BJ (cell line): ENCODE data around the gene LAMA2. TPM values are rescaled to one million over a fixed set of nuclear protein-coding genes. Genes with fewer than 3 reads are reported as not detected.

Experiments
- CTCF ChIA-PET: fragments of 350-600 bp; formaldehyde crosslinking; extraction: SDS; loops from one replicate; lab custom pipeline; 2021; ENCODE audit warnings: antibody characterized with exemption, inconsistent platforms; lab: Yijun Ruan, JAX
- POLR2A ChIA-PET: fragments of 300-600 bp; sonication (Branson Sonifier 250); formaldehyde crosslinking; extraction: SDS; loops from one replicate; lab custom pipeline; 2021; ENCODE audit warnings: antibody characterized with exemption; lab: Charles Lee
- DNase-seq: peaks from one replicate; pipeline ENCODE4 v3.0.0-alpha.2; 2011; ENCODE audit warnings: low read depth
- H3K27me3 ChIP-seq: 2 replicates; pipeline ENCODE4 v1.6.0; 2011; ENCODE audit warnings: low read length; ENCODE audit not compliant: control insufficient read depth, insufficient read depth
- H3K36me3 ChIP-seq: 2 replicates; pipeline ENCODE4 v1.5.1; 2011; ENCODE audit warnings: low read length; ENCODE audit not compliant: control insufficient read depth, insufficient read depth
- H3K4me3 ChIP-seq: 2 replicates; pipeline ENCODE4 v1.5.1; 2011; ENCODE audit warnings: low read depth, mild to moderate bottlenecking, control low read depth, low read length
- polyA plus RNA-seq: library from polyadenylated mRNA; depleted of rRNA; stranded (reverse); fragments of >200 nt; gene quantifications from 2 replicates; pipeline ENCODE4 v1.2.3, GENCODE V29; 2011
- TF ChIP-seq, protein P1 (sequence below): IDR thresholded peaks from 2 replicates; pipeline ENCODE4 v1.5.1; 2011; ENCODE audit warnings: low read depth, mild to moderate bottlenecking, control low read depth, inconsistent platforms, low read length, moderate library complexity; ENCODE audit not compliant: insufficient read depth

Gene LAMA2
- polyA plus RNA-seq, 1 experiment, result 50.0 TPM

DNA sequence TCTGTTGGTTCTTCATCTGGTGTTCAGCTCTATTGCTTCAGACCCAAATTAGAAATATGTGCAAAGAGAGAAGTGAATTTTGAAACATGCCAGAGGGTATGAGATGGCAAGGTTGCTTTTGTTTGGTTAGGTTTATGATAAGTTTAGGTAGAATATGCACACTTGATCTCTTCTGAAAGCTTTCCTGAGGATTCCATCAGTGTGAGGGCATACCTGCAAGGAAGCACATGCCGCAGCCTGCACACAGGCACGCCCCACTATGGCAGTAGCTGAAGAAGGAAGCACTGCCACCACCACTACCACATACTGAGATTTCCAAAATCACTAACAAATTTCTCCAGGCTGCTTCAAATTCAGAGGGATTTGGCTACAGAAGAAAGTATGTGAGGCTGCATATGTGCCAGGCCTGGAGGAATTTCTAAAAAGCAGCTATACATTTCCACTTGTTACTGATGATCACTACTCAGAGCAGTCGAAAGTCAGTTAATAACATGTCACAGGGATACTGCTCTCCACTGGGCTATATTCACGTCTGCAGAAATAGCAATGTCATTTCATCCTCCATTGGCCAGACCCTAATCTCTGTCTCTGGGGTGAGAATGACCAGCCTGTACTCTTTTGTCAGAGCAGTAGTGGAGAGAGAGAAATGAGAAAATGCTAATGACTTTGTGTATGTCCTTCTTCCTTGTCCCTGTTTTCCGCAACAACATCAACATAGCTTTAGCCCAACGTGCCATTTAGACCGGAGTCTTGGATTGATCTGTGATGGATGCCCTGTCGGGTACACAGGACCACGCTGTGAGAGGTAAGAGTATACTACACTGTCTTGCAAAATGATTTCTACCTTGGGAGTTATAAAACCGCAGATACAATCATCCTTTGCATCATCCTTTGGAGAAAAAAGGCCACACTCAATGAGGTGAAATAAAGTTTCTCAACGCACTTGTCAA lies 396.7 kb downstream of the LAMA2 start:
- ChIA-PET POLR2A (no interaction called here), CTCF (no interaction called here)
- TF ChIP-seq, protein P1, sequence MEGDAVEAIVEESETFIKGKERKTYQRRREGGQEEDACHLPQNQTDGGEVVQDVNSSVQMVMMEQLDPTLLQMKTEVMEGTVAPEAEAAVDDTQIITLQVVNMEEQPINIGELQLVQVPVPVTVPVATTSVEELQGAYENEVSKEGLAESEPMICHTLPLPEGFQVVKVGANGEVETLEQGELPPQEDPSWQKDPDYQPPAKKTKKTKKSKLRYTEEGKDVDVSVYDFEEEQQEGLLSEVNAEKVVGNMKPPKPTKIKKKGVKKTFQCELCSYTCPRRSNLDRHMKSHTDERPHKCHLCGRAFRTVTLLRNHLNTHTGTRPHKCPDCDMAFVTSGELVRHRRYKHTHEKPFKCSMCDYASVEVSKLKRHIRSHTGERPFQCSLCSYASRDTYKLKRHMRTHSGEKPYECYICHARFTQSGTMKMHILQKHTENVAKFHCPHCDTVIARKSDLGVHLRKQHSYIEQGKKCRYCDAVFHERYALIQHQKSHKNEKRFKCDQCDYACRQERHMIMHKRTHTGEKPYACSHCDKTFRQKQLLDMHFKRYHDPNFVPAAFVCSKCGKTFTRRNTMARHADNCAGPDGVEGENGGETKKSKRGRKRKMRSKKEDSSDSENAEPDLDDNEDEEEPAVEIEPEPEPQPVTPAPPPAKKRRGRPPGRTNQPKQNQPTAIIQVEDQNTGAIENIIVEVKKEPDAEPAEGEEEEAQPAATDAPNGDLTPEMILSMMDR, result no peak
- H3K27me3 ChIP-seq, result no peaks in the 10 kb centered on the region
- DNase-seq, result no peak
- H3K36me3 ChIP-seq, result no peaks in the 10 kb centered on the region
- H3K4me3 ChIP-seq, result no peak overlapping the region

DNA sequence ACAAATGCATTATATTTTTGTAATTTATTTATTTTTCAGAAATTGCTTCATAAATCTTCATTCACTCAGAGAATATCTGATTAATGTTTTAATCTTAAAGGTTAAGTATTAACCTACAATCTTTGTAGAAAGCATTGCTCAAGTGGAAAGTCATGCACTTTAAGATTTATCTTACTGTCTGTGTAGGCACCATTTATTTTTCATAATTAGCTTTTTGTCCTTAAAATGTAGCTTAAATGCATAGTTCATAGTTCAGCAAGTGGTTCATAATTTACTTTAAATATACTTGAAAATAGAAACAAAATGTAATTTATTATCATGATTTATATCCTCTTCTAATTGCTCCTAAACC lies 397.3 kb downstream of the LAMA2 start:
- no peak for DNase-seq
- H3K27me3 ChIP-seq, result no peaks in the 10 kb centered on the region
- ChIA-PET POLR2A (no interaction called here), CTCF (no interaction called here)
- no peak overlapping the region for H3K4me3 ChIP-seq
- H3K36me3 ChIP-seq, result no peaks in the 10 kb centered on the region
- TF ChIP-seq, protein P1, result no peak

DNA sequence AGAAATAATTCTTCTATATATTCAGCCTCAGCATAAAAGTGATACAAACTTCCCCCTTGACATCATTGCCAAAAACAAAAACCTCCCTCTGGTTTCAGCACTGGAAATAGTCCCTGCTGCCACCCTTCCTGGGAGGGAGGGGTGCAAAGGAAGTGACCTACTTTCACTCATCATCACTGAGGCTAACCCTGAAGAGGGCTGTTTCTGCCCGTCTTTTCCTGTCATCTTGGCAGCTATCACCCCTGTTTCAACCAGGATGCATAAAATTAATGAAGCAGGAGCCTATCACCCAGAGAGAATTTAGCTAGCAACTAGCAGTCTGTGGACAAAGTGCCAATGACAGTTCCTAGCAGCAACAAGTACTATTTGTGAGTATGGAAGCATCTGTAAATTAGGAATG lies 397.8 kb downstream of the LAMA2 start:
- Histone ChIP-seq H3K27me3 (no peaks in the 10 kb centered on the region), H3K4me3 (no peak overlapping the region), H3K36me3 (no peaks in the 10 kb centered on the region)
- DNase-seq, result no peak
- POLR2A ChIA-PET, result no interaction called here
- CTCF ChIA-PET, result no interaction called here
- TF ChIP-seq, protein P1, result no peak

DNA sequence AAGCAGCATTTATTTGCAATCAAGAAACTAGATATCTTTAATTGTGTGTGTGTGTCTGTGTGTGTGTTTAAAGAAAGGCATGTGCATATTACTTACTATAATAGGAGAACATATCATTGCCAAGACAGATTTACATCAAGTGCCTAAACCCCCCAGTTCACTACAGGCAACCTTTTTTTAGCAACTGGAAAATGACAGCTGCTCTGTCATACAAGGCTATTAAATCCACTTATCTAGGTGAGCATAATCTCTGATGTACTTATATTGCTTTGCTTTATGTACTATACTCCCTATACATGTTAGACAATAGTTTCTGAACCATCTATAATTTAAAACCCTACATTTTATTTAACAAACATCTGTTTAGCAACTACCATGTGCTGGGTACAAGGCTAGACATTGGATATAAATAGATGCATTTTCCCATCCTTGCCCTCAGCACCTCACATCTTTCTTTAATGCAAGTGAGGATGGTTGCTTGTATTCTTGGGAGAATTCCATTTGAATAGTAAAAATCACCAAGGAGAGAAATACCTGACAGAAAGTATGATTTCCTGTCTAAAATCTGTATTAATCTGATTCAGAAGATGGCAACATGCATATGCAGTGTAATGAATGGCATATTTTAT lies 398.3 kb downstream of the LAMA2 start:
- CTCF ChIA-PET, result no interaction called here
- TF ChIP-seq, protein P1, result no peak
- DNase-seq, result no peak
- POLR2A ChIA-PET, result no interaction called here
- no peak overlapping the region for H3K4me3 ChIP-seq
- no peaks in the 10 kb centered on the region for H3K27me3 ChIP-seq
- H3K36me3 ChIP-seq, result no peaks in the 10 kb centered on the region

DNA sequence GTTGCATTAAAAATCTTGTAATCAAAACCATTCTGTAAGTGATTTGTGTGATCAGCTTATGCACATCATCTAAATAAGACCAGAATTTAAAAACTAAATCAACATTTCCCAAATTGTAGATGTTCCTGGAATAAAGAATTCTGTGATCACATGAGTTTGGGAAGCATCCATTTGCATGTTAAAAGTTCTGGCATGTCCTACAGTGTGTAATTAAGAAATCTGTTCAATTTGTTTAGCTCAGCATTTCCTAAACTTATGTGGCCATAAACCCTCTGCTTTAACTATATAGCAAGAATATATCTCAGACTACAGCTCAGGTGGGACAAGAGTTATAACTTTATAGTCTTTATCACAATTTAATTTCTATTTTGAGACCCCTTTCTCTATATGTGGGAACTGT lies 399.1 kb downstream of the LAMA2 start:
- no peak for DNase-seq
- H3K4me3 ChIP-seq, result no peak overlapping the region
- TF ChIP-seq, protein P1, result no peak
- ChIA-PET CTCF (no interaction called here), POLR2A (no interaction called here)
- H3K27me3 ChIP-seq, result no peaks in the 10 kb centered on the region
- no peaks in the 10 kb centered on the region for H3K36me3 ChIP-seq
